Stomach (tissue), 4 donors: ENCODE data around the gene KCNF1.

ENCODE experiments used
- POLR2A ChIP-seq, 4 donors: fragments of 450-650 bp; IDR thresholded peaks; one replicate each; pipeline ENCODE4 v1.6.1; 2016; ENCODE audit warnings: antibody characterized with exemption in 4 of 4, control low read depth in 2 of 4, mild to moderate bottlenecking in 1 of 4, moderate library complexity in 1 of 4
- POLR2AphosphoS5 ChIP-seq, 3 donors: sonication (generic); formaldehyde crosslinking; IDR thresholded peaks; one replicate each; pipeline ENCODE4 v1.6.1; 2016; ENCODE audit warnings: antibody characterized with exemption in 3 of 3
- TF ChIP-seq, protein P1 (sequence below), 7 experiments: fragments of 450-650 bp in 4 of 7; fragments of 200-600 bp in 3 of 7; sonication (generic) in 3 of 7; IDR thresholded peaks; one replicate each; pipeline ENCODE4 v1.5.1; 2016 to 2019; ENCODE audit warnings: antibody characterized with exemption in 7 of 7, control low read depth in 2 of 7, mild to moderate bottlenecking in 1 of 7

DNA sequence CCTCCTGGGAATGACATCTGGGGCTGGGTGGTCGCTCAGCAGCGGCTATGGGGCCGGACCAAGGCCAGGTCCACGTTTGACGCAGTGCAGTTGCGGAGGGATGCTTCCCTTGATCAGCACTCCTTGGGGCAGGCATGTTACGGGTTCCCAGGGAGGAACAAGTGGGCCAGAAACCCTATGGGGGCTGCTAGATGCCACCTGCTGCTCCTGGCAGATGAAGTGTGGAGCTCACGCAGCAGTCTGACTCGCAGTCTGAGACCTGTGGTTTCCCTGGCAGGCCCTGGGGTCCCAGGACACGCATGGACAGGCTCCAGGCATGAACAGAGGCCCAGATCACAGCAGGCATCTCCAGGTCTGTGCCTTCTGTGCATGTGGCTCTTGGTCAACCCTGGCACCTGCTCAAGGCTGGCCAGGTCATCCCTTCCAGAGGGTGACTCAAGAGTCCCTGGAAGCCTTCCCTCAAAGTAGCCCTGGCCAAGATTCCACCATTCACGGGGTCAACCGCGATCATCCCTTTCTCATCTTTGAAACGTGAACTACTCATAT, 20.0 kb downstream of the KCNF1 start:
- TF ChIP-seq, protein P1, sequence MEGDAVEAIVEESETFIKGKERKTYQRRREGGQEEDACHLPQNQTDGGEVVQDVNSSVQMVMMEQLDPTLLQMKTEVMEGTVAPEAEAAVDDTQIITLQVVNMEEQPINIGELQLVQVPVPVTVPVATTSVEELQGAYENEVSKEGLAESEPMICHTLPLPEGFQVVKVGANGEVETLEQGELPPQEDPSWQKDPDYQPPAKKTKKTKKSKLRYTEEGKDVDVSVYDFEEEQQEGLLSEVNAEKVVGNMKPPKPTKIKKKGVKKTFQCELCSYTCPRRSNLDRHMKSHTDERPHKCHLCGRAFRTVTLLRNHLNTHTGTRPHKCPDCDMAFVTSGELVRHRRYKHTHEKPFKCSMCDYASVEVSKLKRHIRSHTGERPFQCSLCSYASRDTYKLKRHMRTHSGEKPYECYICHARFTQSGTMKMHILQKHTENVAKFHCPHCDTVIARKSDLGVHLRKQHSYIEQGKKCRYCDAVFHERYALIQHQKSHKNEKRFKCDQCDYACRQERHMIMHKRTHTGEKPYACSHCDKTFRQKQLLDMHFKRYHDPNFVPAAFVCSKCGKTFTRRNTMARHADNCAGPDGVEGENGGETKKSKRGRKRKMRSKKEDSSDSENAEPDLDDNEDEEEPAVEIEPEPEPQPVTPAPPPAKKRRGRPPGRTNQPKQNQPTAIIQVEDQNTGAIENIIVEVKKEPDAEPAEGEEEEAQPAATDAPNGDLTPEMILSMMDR (IDR thresholded peaks at IDR 0.05), result no peak
- TF ChIP-seq POLR2A (IDR thresholded peaks at IDR 0.05) (no peak), POLR2AphosphoS5 (IDR thresholded peaks at IDR 0.05) (no peak)
